Sigmoid colon (tissue), 7 donors: ENCODE data around the gene ARL14EP. TPM values are rescaled to one million over a fixed set of nuclear protein-coding genes. Genes with fewer than 3 reads are reported as not detected.

Experiments used
- DNase-seq: peaks from one replicate; pipeline ENCODE4 v3.0.0-alpha.2; 2019
- H3K27ac ChIP-seq, 4 donors: fragments of 200-600 bp; sonication (generic); one replicate each; pipeline ENCODE4 v1.5.1; 2016 to 2019; ENCODE audit warnings: mild to moderate bottlenecking in 1 of 4
- H3K27me3 ChIP-seq, 3 donors: fragments of 200-600 bp; sonication (generic); one replicate each; pipeline ENCODE4 v1.5.1; 2019; ENCODE audit warnings: mild to moderate bottlenecking in 1 of 3
- H3K36me3 ChIP-seq, 4 donors: fragments of 200-600 bp; sonication (generic); one replicate each; pipeline ENCODE4 v1.5.1; 2016 to 2019
- H3K4me1 ChIP-seq, 4 donors: fragments of 200-600 bp; sonication (generic); one replicate each; pipeline ENCODE4 v1.5.1; 2017 to 2019
- H3K4me3 ChIP-seq, 4 donors: fragments of 200-600 bp; sonication (generic); one replicate each; pipeline ENCODE4 v1.5.1; 2017 to 2019; ENCODE audit warnings: mild to moderate bottlenecking in 2 of 4, moderate library complexity in 1 of 4
- H3K9me3 ChIP-seq, 4 donors: fragments of 200-600 bp in 3 of 4; sonication (generic) in 3 of 4; one replicate each; pipeline versions ENCODE4 v1.5.1 to v1.6.1; 2013 to 2019
- CTCF ChIP-seq, 4 experiments: fragments of 450-650 bp in 3 of 4; fragments of 200-600 bp in 1 of 4; IDR thresholded peaks; one replicate each; pipeline ENCODE4 v1.5.1; 2016 to 2019; ENCODE audit warnings: antibody characterized with exemption in 4 of 4, mild to moderate bottlenecking in 3 of 4, moderate library complexity in 2 of 4
- EP300 ChIP-seq, 4 donors: sonication (generic); formaldehyde crosslinking; IDR thresholded peaks; one replicate each; pipeline ENCODE4 v1.6.1; 2017; ENCODE audit warnings: antibody characterized with exemption in 4 of 4
- POLR2A ChIP-seq, 2 donors: fragments of 450-650 bp; IDR thresholded peaks; one replicate each; pipeline ENCODE4 v1.6.1; 2016; ENCODE audit warnings: antibody characterized with exemption in 2 of 2, mild to moderate bottlenecking in 2 of 2, moderate library complexity in 2 of 2
- POLR2AphosphoS5 ChIP-seq, 4 donors: sonication (generic); formaldehyde crosslinking; IDR thresholded peaks; one replicate each; pipeline ENCODE4 v1.6.1; 2017; ENCODE audit warnings: antibody characterized with exemption in 4 of 4
- WGBS, 2 donors: extraction: QIAGEN DNeasy Blood & Tissue Kit; methylation state at CpG; one replicate each; pipeline ENCODE4 v1.1.7; 2013; 5-methylcytosine and 5-hydroxymethylcytosine counted together
- intact Hi-C: fragments of 100-400 bp; cut with DNase I; formaldehyde crosslinking; loops from one replicate; pipeline ENCODE4 v1.15.1; 2023
- polyA plus RNA-seq, 3 donors: library from polyadenylated mRNA; stranded (reverse); fragments of 200-250 nt; gene quantifications; one replicate each; pipeline ENCODE4 v1.2.3, GENCODE V29; 2013
- total RNA-seq, 4 donors: library from RNA; depleted of rRNA; stranded (reverse); fragments of >200 nt; gene quantifications; one replicate each; pipeline ENCODE4 v1.1.0, GENCODE V29; 2016
- donor health status: healthy with polysubstance abuse.
- donor health status: Bipolar disorder and iron deficiency.
- donor health status: healthy.

ARL14EP gene
- total and polyA plus RNA-seq, 7 donors = 7.2 to 34.2 (median 22.5) TPM

- H3K27me3 ChIP-seq = no peaks in the 10 kb centered on the region
- no peaks in the 10 kb centered on the region for H3K9me3 ChIP-seq
- H3K4me1 ChIP-seq = no peaks in the 10 kb centered on the region
- no peaks in the 10 kb centered on the region for H3K36me3 ChIP-seq
- TF ChIP-seq EP300 (IDR thresholded peaks at IDR 0.05) (no peak), POLR2A (IDR thresholded peaks at IDR 0.05) (no peak)
- DNase-seq = no peak
- 97% methylated on average over 1 of the region's 1 CpG for WGBS, 2 donors
- no peak overlapping the region for H3K4me3 ChIP-seq
- intact Hi-C loops = no loop called here
- H3K27ac ChIP-seq = no peak overlapping the region
These were observed 18.3 kb upstream of the ARL14EP start for GRCh38 chr11:30304620-30305019.

GRCh38 chr11:30310623-30311022 lies 12.3 kb upstream of the ARL14EP start:
- no peaks in the 10 kb centered on the region for H3K4me1 ChIP-seq
- H3K9me3 ChIP-seq = peaks cover 0 to 4% (median 0%) of the 10 kb centered on the region in 4 donors
- 75 to 81% methylated on average over 1 of the region's 1 CpG for WGBS, 2 donors
- H3K4me3 ChIP-seq = no peak overlapping the region
- TF ChIP-seq POLR2AphosphoS5 (IDR thresholded peaks at IDR 0.05) (no peak), CTCF (IDR thresholded peaks at IDR 0.05) (no peak), POLR2A (IDR thresholded peaks at IDR 0.05) (no peak), EP300 (IDR thresholded peaks at IDR 0.05) (no peak)
- H3K27me3 ChIP-seq = no peaks in the 10 kb centered on the region
- no peaks in the 10 kb centered on the region for H3K36me3 ChIP-seq
- no peak for DNase-seq
- intact Hi-C loops = no loop called here
- H3K27ac ChIP-seq = no peak overlapping the region

GRCh38 chr11:30311189-30311588 lies 11.7 kb upstream of the ARL14EP start:
- no peak for DNase-seq
- 42 to 44% methylated on average over 2 of the region's 2 CpGs for WGBS, 2 donors
- H3K36me3 ChIP-seq = no peaks in the 10 kb centered on the region
- H3K4me3 ChIP-seq = no peak overlapping the region
- H3K4me1 ChIP-seq = no peaks in the 10 kb centered on the region
- no peaks in the 10 kb centered on the region for H3K27me3 ChIP-seq
- no peak for TF ChIP-seq CTCF (IDR thresholded peaks at IDR 0.05)
- no peak for TF ChIP-seq POLR2A (IDR thresholded peaks at IDR 0.05)
- no peak for TF ChIP-seq EP300 (IDR thresholded peaks at IDR 0.05)
- TF ChIP-seq POLR2AphosphoS5 (IDR thresholded peaks at IDR 0.05) = no peak
- no peak overlapping the region for H3K27ac ChIP-seq
- peaks cover 0 to 4% (median 0%) of the 10 kb centered on the region in 4 donors for H3K9me3 ChIP-seq
- intact Hi-C loops = no loop called here

- Histone ChIP-seq H3K27me3 (no peaks in the 10 kb centered on the region), H3K36me3 (no peaks in the 10 kb centered on the region), H3K9me3 (peaks cover 0 to 4% (median 0%) of the 10 kb centered on the region in 4 donors), H3K4me1 (no peaks in the 10 kb centered on the region), H3K4me3 (no peak overlapping the region), H3K27ac (no peak overlapping the region)
- no peak for TF ChIP-seq POLR2A (IDR thresholded peaks at IDR 0.05)
- 37 to 61% methylated on average over 1 of the region's 1 CpG for WGBS, 2 donors
- no peak for DNase-seq
- intact Hi-C loops = no loop called here
These were observed 10.7 kb upstream of the ARL14EP start for GRCh38 chr11:30312243-30312642.

- no peaks in the 10 kb centered on the region for H3K4me1 ChIP-seq
- TF ChIP-seq POLR2A (IDR thresholded peaks at IDR 0.05) = no peak
- no peak for TF ChIP-seq EP300 (IDR thresholded peaks at IDR 0.05)
- no peak for TF ChIP-seq CTCF (IDR thresholded peaks at IDR 0.05)
- TF ChIP-seq POLR2AphosphoS5 (IDR thresholded peaks at IDR 0.05) = no peak
- no peak overlapping the region for H3K4me3 ChIP-seq
- no peak overlapping the region for H3K27ac ChIP-seq
- H3K9me3 ChIP-seq = peaks cover 0 to 4% (median 0%) of the 10 kb centered on the region in 4 donors
- no peaks in the 10 kb centered on the region for H3K27me3 ChIP-seq
- intact Hi-C loops = no loop called here
- WGBS, 2 donors = 83% methylated on average over 2 of the region's 2 CpGs
- DNase-seq = no peak
- no peaks in the 10 kb centered on the region for H3K36me3 ChIP-seq
These were observed 9.3 kb upstream of the ARL14EP start for GRCh38 chr11:30313580-30313979.

- DNase-seq = no peak
- Histone ChIP-seq H3K27me3 (no peaks in the 10 kb centered on the region), H3K36me3 (no peaks in the 10 kb centered on the region), H3K4me3 (no peak overlapping the region), H3K9me3 (peaks cover 0 to 4% (median 0%) of the 10 kb centered on the region in 4 donors), H3K27ac (no peak overlapping the region), H3K4me1 (no peaks in the 10 kb centered on the region)
- intact Hi-C loops = no loop called here
- TF ChIP-seq CTCF (IDR thresholded peaks at IDR 0.05) (peak in 1 of 4 experiments; percentile 10), POLR2A (IDR thresholded peaks at IDR 0.05) (no peak), EP300 (IDR thresholded peaks at IDR 0.05) (no peak)
These were observed 8.3 kb upstream of the ARL14EP start for GRCh38 chr11:30314625-30315024.
